Natural killer cell (primary cell): Measurements from ENCODE around the gene GAREM1. TPM values are rescaled to one million over a fixed set of nuclear protein-coding genes. Genes with fewer than 3 reads are reported as not detected.

Experiments used
- ATAC-seq, 3 donors: fragments of 150-1000 bp in 2 of 3; fragments of 200-7000 bp in 1 of 3; cut with Tn5 transposase; 1 replicate in 1 of 3; 2 replicates in 2 of 3; pipeline ENCODE4 v1.10.0; 2021; ENCODE audit warnings: mild to moderate bottlenecking in 2 of 3, moderate library complexity in 2 of 3
- DNase-seq, 2 donors: peaks; one replicate each; pipeline versions ENCODE4 v3.0.0 to v3.0.0-alpha.2; 2013 to 2021; ENCODE audit warnings: mixed read lengths in 1 of 2
- H3K27ac ChIP-seq: one replicate; pipeline ENCODE4 v1.5.1; 2013; ENCODE audit warnings: mild to moderate bottlenecking, low read length
- H3K27me3 ChIP-seq: one replicate; pipeline ENCODE4 v1.6.1; 2013; ENCODE audit warnings: low read length; ENCODE audit not compliant: control insufficient read depth, insufficient read depth
- H3K36me3 ChIP-seq: one replicate; pipeline ENCODE4 v1.6.1; 2013; ENCODE audit warnings: low read length; ENCODE audit not compliant: control insufficient read depth, insufficient read depth
- H3K4me1 ChIP-seq: one replicate; pipeline ENCODE4 v1.6.1; 2013; ENCODE audit warnings: low read length; ENCODE audit not compliant: control insufficient read depth, insufficient read depth
- H3K4me3 ChIP-seq: one replicate; pipeline ENCODE4 v1.5.1; 2013; ENCODE audit warnings: low read length
- H3K9me3 ChIP-seq: one replicate; pipeline ENCODE4 v1.6.1; 2013; ENCODE audit warnings: low read length; ENCODE audit not compliant: control insufficient read depth, insufficient read depth
- H3K27ac Mint-ChIP-seq, 2 donors: one replicate each; pipeline ENCODE4 v1.8.0; 2022; ENCODE audit warnings: mild to moderate bottlenecking in 2 of 2, mixed read lengths in 2 of 2, moderate library complexity in 1 of 2
- H3K27me3 Mint-ChIP-seq, 2 donors: one replicate each; pipeline ENCODE4 v1.8.0; 2022; ENCODE audit warnings: low read depth in 2 of 2, mixed read lengths in 2 of 2
- H3K36me3 Mint-ChIP-seq: one replicate; pipeline ENCODE4 v1.8.0; 2022; ENCODE audit warnings: mixed read lengths
- H3K4me1 Mint-ChIP-seq, 2 donors: one replicate each; pipeline ENCODE4 v1.8.0; 2022; ENCODE audit warnings: mixed read lengths in 2 of 2
- H3K4me3 Mint-ChIP-seq: one replicate; pipeline ENCODE4 v1.8.0; 2022; ENCODE audit warnings: mild to moderate bottlenecking, moderate library complexity, mixed read lengths
- H3K9me3 Mint-ChIP-seq, 2 donors: one replicate each; pipeline ENCODE4 v1.8.0; 2022; ENCODE audit warnings: mixed read lengths in 2 of 2
- CTCF ChIP-seq: fragments of 200-600 bp; IDR thresholded peaks from one replicate; pipeline ENCODE4 v1.8.0; 2022; ENCODE audit warnings: antibody characterized with exemption
- WGBS: methylation state at CpG from one replicate; pipeline ENCODE4 v1.1.7; 2013; ENCODE audit warnings: missing lambda C conversion rate; ENCODE audit not compliant: insufficient coverage; 5-methylcytosine and 5-hydroxymethylcytosine counted together
- intact Hi-C: fragments of 100-400 bp; cut with micrococcal nuclease; formaldehyde crosslinking; loops from one replicate; pipeline ENCODE4 v1.14.2; 2022
- total RNA-seq, 4 donors: library from RNA; stranded (reverse); fragments of 120-200 nt in 1 of 4; gene quantifications; one replicate each; pipeline versions ENCODE4 v1.2.3 to v1.2.4, GENCODE V29; 2013 to 2022

Gene GAREM1
- total RNA-seq, 3 donors from 2014 or later (not counting 1 experiment from before 2014, with no cell fraction given) = 0.09 TPM; not detected in 2

- 100% methylated on average over 2 of the region's 4 CpGs for WGBS
Measured at GRCh38 chr18:32368991-32369390, 101.7 kb downstream of the GAREM1 start.

GRCh38 chr18:32368170-32368569 is 102.5 kb downstream of the GAREM1 start:
- H3K4me3 Mint-ChIP-seq = no peak overlapping the region

More at GRCh38 chr18:32368991-32369390, 101.7 kb downstream of the GAREM1 start:
- Mint-ChIP-seq H3K36me3 (no peaks in the 10 kb centered on the region), H3K4me3 (no peak overlapping the region), H3K4me1 (no peaks in the 10 kb centered on the region), H3K9me3 (no peaks in the 10 kb centered on the region), H3K27ac (no peak overlapping the region), H3K27me3 (no peaks in the 10 kb centered on the region)
- ATAC-seq (no peak), DNase-seq (no peak)
- no peak overlapping the region for H3K27ac ChIP-seq
- no peak overlapping the region for H3K4me3 ChIP-seq
- intact Hi-C loops = no loop called here
- no peaks in the 10 kb centered on the region for H3K36me3 ChIP-seq
- H3K4me1 ChIP-seq = no peaks in the 10 kb centered on the region
- no peaks in the 10 kb centered on the region for H3K27me3 ChIP-seq
- TF ChIP-seq CTCF = no peak
- H3K9me3 ChIP-seq = no peaks in the 10 kb centered on the region

GRCh38 chr18:32366586-32367538 is 103.8 kb downstream of the GAREM1 start:
- no peak for DNase-seq
- no peak overlapping the region for H3K27ac ChIP-seq
- H3K4me3 Mint-ChIP-seq = no peak overlapping the region
- no peak overlapping the region for H3K4me3 ChIP-seq
- 95% methylated on average over 1 of the region's 1 CpG for WGBS
- no peak for ATAC-seq
- peaks cover 0 to 6% of the 10 kb centered on the region in 2 donors for H3K27me3 Mint-ChIP-seq
- H3K9me3 Mint-ChIP-seq = no peaks in the 10 kb centered on the region
- no peaks in the 10 kb centered on the region for H3K36me3 ChIP-seq
- no peaks in the 10 kb centered on the region for H3K9me3 ChIP-seq
- intact Hi-C loops = no loop called here
- no peaks in the 10 kb centered on the region for H3K36me3 Mint-ChIP-seq
- H3K27ac Mint-ChIP-seq = no peak overlapping the region
- H3K27me3 ChIP-seq = no peaks in the 10 kb centered on the region
- no peaks in the 10 kb centered on the region for H3K4me1 ChIP-seq
- H3K4me1 Mint-ChIP-seq = no peaks in the 10 kb centered on the region
- no peak for TF ChIP-seq CTCF

More at GRCh38 chr18:32368170-32368569, 102.5 kb downstream of the GAREM1 start:
- H3K27ac Mint-ChIP-seq = no peak overlapping the region
- no peaks in the 10 kb centered on the region for H3K36me3 ChIP-seq
- intact Hi-C loops = no loop called here
- no peaks in the 10 kb centered on the region for H3K36me3 Mint-ChIP-seq
- ATAC-seq = no peak
- DNase-seq = no peak
- H3K27me3 Mint-ChIP-seq = no peaks in the 10 kb centered on the region
- no peaks in the 10 kb centered on the region for H3K4me1 ChIP-seq
- H3K9me3 Mint-ChIP-seq = no peaks in the 10 kb centered on the region
- no peaks in the 10 kb centered on the region for H3K9me3 ChIP-seq
- TF ChIP-seq CTCF = no peak
- no peaks in the 10 kb centered on the region for H3K27me3 ChIP-seq
- no peak overlapping the region for H3K27ac ChIP-seq
- no peaks in the 10 kb centered on the region for H3K4me1 Mint-ChIP-seq
- H3K4me3 ChIP-seq = no peak overlapping the region
